ENCODE results near the gene SGTA. TPM values are rescaled to one million over a fixed set of nuclear protein-coding genes. Genes with fewer than 3 reads are reported as not detected.

Gene SGTA
- total and polyA plus RNA-seq, 9 of the 15 experiments (the other 6 are each of a cell fraction or from before 2014, with no cell fraction given), result 1.4 to 110 (median 49.9) TPM

DNA sequence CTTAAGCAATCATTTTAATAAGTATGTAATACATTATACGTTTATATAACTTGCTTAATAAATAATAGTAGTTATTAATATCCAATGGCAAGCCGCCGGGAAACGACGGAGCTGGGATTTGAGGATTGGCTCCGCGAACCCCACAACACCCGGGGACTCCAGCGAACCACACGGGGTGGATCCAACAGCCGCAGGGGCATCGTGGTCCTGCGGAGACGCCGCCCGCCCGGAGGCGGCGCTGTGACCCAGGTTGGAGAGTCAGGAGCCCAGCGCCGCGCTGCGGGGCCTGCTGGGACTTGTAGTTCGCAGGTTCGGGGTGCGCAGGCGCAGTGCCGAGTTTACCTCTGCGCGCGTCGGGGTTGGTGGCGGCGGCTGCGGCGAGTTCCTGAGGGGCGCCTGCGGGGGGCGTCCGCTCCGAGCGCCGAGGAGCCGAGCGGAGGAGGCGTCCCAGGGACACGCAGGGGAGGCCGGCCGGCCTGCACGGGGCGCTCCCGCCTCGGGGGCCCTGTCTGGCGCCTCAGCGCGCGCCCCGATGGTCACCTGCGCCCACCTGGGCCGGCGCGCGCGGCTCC is 36.6 kb upstream of the SGTA start, which contains the start of gene ZNF554 (continued):
- TF ChIP-seq, protein P1, sequence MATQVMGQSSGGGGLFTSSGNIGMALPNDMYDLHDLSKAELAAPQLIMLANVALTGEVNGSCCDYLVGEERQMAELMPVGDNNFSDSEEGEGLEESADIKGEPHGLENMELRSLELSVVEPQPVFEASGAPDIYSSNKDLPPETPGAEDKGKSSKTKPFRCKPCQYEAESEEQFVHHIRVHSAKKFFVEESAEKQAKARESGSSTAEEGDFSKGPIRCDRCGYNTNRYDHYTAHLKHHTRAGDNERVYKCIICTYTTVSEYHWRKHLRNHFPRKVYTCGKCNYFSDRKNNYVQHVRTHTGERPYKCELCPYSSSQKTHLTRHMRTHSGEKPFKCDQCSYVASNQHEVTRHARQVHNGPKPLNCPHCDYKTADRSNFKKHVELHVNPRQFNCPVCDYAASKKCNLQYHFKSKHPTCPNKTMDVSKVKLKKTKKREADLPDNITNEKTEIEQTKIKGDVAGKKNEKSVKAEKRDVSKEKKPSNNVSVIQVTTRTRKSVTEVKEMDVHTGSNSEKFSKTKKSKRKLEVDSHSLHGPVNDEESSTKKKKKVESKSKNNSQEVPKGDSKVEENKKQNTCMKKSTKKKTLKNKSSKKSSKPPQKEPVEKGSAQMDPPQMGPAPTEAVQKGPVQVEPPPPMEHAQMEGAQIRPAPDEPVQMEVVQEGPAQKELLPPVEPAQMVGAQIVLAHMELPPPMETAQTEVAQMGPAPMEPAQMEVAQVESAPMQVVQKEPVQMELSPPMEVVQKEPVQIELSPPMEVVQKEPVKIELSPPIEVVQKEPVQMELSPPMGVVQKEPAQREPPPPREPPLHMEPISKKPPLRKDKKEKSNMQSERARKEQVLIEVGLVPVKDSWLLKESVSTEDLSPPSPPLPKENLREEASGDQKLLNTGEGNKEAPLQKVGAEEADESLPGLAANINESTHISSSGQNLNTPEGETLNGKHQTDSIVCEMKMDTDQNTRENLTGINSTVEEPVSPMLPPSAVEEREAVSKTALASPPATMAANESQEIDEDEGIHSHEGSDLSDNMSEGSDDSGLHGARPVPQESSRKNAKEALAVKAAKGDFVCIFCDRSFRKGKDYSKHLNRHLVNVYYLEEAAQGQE (IDR thresholded peaks at IDR 0.05; ENCODE audit: borderline replicate concordance), result peak; percentile 25; the same call in 1 of the 2 replicates
- TF ChIP-seq, protein P1 (CRISPR knock-in tag; IDR thresholded peaks at IDR 0.05; ENCODE audit: low read depth), result peak; percentile 33; the same call in 1 of the 2 replicates
- TF ChIP-seq FOXJ2 (tag; IDR thresholded peaks at IDR 0.05) (peak; percentile 62; the same call in 1 of the 2 replicates), RFX7 (CRISPR knock-in tag; IDR thresholded peaks at IDR 0.05) (no peak), PHF8 (IDR thresholded peaks at IDR 0.05; ENCODE audit: borderline replicate concordance, low read length) (peak; percentile 80; the same call in 1 of the 2 replicates), CHD1 (IDR thresholded peaks at IDR 0.05; ENCODE audit: low read length) (no peak), NFYB (IDR thresholded peaks at IDR 0.05; ENCODE audit: extremely low read depth, insufficient read length) (no peak), ESRRA (IDR thresholded peaks at IDR 0.05; ENCODE audit: borderline replicate concordance, low read depth) (peak; percentile 80), ADNP (tag; IDR thresholded peaks at IDR 0.05) (0 out of 2 replicates have a peak, but pooled peaks have one; percentile 8)
- TF ChIP-seq, protein P2, sequence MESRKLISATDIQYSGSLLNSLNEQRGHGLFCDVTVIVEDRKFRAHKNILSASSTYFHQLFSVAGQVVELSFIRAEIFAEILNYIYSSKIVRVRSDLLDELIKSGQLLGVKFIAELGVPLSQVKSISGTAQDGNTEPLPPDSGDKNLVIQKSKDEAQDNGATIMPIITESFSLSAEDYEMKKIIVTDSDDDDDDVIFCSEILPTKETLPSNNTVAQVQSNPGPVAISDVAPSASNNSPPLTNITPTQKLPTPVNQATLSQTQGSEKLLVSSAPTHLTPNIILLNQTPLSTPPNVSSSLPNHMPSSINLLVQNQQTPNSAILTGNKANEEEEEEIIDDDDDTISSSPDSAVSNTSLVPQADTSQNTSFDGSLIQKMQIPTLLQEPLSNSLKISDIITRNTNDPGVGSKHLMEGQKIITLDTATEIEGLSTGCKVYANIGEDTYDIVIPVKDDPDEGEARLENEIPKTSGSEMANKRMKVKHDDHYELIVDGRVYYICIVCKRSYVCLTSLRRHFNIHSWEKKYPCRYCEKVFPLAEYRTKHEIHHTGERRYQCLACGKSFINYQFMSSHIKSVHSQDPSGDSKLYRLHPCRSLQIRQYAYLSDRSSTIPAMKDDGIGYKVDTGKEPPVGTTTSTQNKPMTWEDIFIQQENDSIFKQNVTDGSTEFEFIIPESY (CRISPR knock-in tag; IDR thresholded peaks at IDR 0.05), result peak; percentile 77
- TF ChIP-seq, protein P3, sequence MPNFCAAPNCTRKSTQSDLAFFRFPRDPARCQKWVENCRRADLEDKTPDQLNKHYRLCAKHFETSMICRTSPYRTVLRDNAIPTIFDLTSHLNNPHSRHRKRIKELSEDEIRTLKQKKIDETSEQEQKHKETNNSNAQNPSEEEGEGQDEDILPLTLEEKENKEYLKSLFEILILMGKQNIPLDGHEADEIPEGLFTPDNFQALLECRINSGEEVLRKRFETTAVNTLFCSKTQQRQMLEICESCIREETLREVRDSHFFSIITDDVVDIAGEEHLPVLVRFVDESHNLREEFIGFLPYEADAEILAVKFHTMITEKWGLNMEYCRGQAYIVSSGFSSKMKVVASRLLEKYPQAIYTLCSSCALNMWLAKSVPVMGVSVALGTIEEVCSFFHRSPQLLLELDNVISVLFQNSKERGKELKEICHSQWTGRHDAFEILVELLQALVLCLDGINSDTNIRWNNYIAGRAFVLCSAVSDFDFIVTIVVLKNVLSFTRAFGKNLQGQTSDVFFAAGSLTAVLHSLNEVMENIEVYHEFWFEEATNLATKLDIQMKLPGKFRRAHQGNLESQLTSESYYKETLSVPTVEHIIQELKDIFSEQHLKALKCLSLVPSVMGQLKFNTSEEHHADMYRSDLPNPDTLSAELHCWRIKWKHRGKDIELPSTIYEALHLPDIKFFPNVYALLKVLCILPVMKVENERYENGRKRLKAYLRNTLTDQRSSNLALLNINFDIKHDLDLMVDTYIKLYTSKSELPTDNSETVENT (CRISPR knock-in tag; IDR thresholded peaks at IDR 0.05), result peak; percentile 96

Data from K562 (cell line).